ENCODE results near the gene DEPDC7.

Gene DEPDC7

GRCh38 chr11:33059331-33060007 lies 43.8 kb downstream of the DEPDC7 start:
- no peak for TF ChIP-seq CTCF (IDR thresholded peaks at IDR 0.05; ENCODE audit: low read depth, low read length)
- H3K4me3 ChIP-seq (ENCODE audit: low read depth, low read length), result no peak overlapping the region
- H3K9me3 ChIP-seq, result no peaks in the 10 kb centered on the region
- H3K4me1 ChIP-seq, result no peaks in the 10 kb centered on the region; the same call in 1 of the 2 replicates
- no peaks in the 10 kb centered on the region for H3K27me3 ChIP-seq
- H3K36me3 ChIP-seq, result peaks cover 4% of the 10 kb centered on the region
- DNase-seq, result no peak

DNA sequence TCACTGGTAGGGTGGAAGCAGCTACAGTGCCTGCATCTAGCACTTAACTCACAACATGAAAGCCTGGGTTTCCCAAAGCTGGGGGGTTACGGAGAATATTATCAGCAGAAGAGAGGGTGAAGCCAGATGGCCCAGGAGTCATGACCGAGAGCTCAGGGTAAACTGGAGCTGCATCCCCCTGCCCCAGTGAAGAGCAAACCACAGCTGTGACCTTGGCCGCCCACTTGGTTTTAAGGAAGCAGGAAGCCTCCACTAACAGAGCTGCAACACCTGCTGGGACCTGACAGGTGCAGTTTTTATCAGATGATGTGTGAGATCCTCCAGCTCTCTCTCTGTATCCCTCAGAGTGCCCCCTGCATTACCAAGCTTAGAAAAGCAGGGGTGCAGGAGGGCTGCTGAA lies 44.6 kb downstream of the DEPDC7 start:
- H3K9me3 ChIP-seq, result no peaks in the 10 kb centered on the region
- H3K36me3 ChIP-seq, result peaks cover 4% of the 10 kb centered on the region
- no peak for TF ChIP-seq CTCF (IDR thresholded peaks at IDR 0.05; ENCODE audit: low read depth, low read length)
- H3K27me3 ChIP-seq, result no peaks in the 10 kb centered on the region
- no peak overlapping the region for H3K4me3 ChIP-seq (ENCODE audit: low read depth, low read length)
- no peaks in the 10 kb centered on the region for H3K4me1 ChIP-seq
- no peak for DNase-seq

- no peaks in the 10 kb centered on the region for H3K4me1 ChIP-seq
- no peak overlapping the region for H3K4me3 ChIP-seq (ENCODE audit: low read depth, low read length)
- H3K9me3 ChIP-seq, result no peaks in the 10 kb centered on the region
- peaks cover 4% of the 10 kb centered on the region for H3K36me3 ChIP-seq
- TF ChIP-seq CTCF (IDR thresholded peaks at IDR 0.05; ENCODE audit: low read depth, low read length), result no peak
- DNase-seq, result no peak
- H3K27me3 ChIP-seq, result no peaks in the 10 kb centered on the region
These were observed 46.5 kb downstream of the DEPDC7 start for GRCh38 chr11:33062137-33062536.

DNA sequence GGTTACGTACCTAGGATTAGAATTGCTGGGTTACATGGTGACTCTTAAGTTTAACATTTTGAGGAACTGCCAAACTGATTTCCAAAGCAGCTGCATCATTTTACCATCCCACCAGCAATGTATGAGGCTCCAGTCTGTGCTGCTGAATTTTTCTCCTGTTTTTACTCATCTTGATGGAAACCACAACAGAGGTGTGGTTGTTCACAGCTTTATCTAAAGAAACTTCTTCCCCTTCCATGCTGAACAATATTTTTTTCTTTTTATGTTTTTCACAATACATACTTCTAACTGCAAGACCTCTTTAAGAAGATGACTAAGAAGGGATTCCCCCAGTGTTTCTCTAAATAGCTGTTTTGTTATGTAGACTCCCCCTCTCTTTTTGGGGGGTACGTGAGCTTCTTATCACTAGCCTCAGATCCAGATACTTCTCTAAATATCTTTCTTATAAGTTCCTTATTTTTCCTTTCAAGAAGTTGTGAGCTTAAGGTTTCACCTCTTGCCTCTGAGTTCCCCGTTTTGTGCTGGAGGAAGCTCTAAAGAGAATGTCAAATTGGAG lies 47.7 kb downstream of the DEPDC7 start:
- Histone ChIP-seq H3K9me3 (no peaks in the 10 kb centered on the region), H3K4me3 (ENCODE audit: low read depth, low read length) (no peak overlapping the region), H3K27me3 (no peaks in the 10 kb centered on the region), H3K4me1 (no peaks in the 10 kb centered on the region), H3K36me3 (peaks cover 4% of the 10 kb centered on the region)
- no peak for DNase-seq
- TF ChIP-seq CTCF (IDR thresholded peaks at IDR 0.05; ENCODE audit: low read depth, low read length), result no peak

- no peak for TF ChIP-seq CTCF (IDR thresholded peaks at IDR 0.05; ENCODE audit: low read depth, low read length)
- Histone ChIP-seq H3K4me1 (no peaks in the 10 kb centered on the region), H3K27me3 (no peaks in the 10 kb centered on the region), H3K4me3 (ENCODE audit: low read depth, low read length) (no peak overlapping the region), H3K36me3 (peaks cover 4% of the 10 kb centered on the region), H3K9me3 (no peaks in the 10 kb centered on the region)
- DNase-seq, result no peak
These were observed 48.6 kb downstream of the DEPDC7 start for GRCh38 chr11:33064033-33064825.

DNA sequence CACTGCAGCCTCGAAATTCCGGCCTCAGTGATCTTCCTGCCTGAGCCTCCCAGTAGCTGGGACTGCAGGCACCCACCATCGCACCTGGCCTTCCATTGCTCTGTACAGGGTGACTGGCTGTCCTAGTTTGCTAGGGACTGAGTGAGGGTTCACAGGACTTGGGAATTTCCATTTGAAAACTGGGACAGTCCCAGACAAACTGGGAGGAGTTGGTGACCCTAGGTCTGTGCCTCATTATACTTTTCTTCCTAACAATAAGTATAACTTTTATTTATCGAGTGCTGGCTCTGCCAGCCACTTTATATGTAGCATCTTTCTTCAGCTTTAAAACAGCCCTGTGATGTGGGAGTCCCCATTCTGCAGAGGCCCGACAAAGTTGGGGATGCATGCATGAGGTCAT lies 49.2 kb downstream of the DEPDC7 start:
- peaks cover 4% of the 10 kb centered on the region for H3K36me3 ChIP-seq
- H3K4me3 ChIP-seq (ENCODE audit: low read depth, low read length), result no peak overlapping the region
- no peaks in the 10 kb centered on the region for H3K27me3 ChIP-seq
- H3K9me3 ChIP-seq, result no peaks in the 10 kb centered on the region
- H3K4me1 ChIP-seq, result no peaks in the 10 kb centered on the region
- no peak for TF ChIP-seq CTCF (IDR thresholded peaks at IDR 0.05; ENCODE audit: low read depth, low read length)
- no peak for DNase-seq

Measured in BE2C (cell line).